Measurements from ENCODE around the gene FUBP3.
"Not testable (repeated sequence)": the region's sequence is repeated elsewhere in the genome, so short reads cannot be mapped to it uniquely, and the experiment has no call there.

FUBP3 gene

GRCh38 chr9:130556396-130557076 lies 22.8 kb upstream of the FUBP3 start:
- no peak for DNase-seq

- DNase-seq: no peak
These were observed 22.3 kb upstream of the FUBP3 start for GRCh38 chr9:130557077-130557468.

DNA sequence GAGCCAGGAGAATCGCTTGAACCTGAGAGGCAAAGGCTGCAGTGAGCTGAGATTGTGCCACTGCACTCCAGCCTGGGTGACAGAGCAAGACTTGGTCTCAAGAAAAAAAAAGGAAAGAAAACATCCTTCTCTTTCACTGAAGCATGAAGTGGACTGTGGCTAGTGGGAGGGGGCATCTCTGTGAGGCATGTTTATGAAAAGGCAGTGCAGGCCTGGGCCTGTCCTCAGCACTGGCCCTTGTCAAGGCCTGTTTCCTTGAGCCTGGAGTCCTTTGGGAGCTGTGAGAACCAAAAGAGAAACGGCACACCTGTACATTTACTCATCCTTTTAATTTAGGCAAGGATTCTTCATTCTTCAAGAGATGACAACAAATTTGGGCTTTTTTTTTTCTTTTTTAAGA lies 18.3 kb upstream of the FUBP3 start:
- no peak for DNase-seq

DNA sequence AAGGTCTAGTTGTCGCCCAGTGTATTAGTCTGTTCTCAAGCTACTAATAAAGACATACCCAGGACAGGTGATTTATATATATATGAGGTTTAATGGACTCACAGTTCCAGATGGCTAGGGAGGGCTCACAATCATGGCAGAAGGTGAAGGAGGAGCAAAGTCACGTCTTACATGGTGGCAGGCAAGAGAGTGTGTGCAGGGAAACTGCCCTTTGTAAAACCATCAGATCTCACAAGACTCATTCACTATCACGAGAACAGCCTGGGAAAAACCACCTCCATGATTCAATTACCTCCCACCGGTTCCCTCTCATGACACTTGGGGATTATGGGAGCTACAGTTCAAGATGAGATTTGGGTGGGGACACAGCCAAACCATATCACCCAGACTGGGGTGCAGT lies 16.9 kb upstream of the FUBP3 start:
- not testable (repeated sequence) for DNase-seq

DNA sequence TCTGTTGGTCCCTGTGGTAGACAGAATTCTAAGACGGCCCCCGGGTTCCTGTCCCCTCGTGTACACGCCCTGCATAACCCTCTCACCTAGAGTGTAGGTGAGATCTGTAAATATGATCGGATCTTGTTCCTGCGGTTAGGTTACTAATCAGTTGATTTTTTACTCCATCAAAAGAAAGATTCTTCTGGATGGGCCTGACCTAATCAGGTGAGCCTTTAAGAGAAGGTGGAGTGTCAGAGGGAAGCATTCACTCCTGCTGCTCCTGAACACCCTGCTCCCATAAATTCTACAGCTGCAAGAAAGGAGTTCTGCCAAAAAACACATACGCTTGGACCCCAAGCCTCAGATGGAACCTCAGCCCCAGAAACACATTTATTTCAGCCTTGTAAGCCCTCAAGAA lies 15.6 kb upstream of the FUBP3 start:
- no peak for DNase-seq

GRCh38 chr9:130565792-130566191 lies 13.6 kb upstream of the FUBP3 start:
- peak; percentile 19 for DNase-seq

- DNase-seq: no peak
These were observed 9.2 kb upstream of the FUBP3 start for GRCh38 chr9:130570208-130570607.

GRCh38 chr9:130575514-130575913 lies 3.9 kb upstream of the FUBP3 start:
- DNase-seq: no peak

DNA sequence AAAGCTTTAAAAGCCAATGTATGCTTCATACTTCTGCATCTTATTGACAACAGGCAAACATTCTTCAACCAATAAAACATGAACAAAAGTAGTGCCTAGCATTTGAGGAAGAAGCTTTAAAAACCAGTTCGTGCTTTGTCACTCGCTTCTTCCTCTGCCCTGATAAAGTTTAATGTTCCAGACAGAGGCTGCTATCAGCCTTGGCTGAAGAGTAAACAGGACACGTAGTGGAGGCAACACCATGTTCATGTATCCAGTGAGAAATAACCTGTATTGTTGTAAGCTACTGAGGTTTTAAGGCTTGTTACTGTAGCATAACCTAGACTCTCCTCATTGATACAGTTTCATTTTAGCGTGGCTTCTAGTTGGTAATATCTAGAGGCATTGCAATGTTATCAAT lies 3.2 kb upstream of the FUBP3 start:
- no peak for DNase-seq

GRCh38 chr9:130579738-130580463 lies 524 bp downstream of the FUBP3 start:
- DNase-seq: no peak

GRCh38 chr9:130581766-130582165 lies 2.4 kb downstream of the FUBP3 start:
- no peak for DNase-seq

DNA sequence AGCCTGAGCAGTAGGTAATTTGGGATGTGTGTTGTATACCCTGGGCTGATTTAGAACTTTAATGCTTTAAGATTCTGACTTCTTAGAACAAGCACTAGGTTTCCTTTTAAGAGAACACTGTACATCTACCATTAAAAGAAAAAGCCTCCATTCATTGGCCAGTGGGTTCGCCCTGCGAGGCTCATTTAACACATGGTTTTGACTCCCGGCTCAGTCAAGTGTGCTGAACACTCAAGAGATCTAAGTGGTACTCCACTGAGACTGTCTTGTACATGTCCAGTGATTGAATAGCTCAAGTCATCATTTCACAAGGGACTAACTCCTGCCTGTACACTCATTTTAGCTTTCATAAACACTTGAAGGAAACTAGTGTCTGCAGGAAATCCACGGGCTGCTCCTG lies 3.9 kb downstream of the FUBP3 start:
- DNase-seq: no peak

DNA sequence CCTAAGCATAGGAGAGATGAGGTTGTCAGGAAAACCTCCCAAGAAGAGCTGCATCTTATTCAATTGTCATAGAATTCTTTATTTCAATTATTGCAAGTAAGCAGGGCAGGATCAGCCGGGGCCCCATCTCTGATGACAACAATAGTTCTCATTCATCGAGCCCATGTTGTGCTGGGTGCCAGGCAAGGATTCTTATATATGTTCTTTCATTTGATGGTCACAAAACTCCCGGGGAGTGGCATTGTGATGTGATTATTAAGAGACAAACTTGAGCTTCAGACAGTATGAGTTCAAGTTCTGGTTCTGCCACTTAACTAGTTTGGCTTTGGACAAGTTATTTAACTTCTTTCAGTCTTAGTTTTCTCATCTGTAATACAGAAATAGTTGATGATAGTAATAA lies 8.5 kb downstream of the FUBP3 start:
- no peak for DNase-seq

DNA sequence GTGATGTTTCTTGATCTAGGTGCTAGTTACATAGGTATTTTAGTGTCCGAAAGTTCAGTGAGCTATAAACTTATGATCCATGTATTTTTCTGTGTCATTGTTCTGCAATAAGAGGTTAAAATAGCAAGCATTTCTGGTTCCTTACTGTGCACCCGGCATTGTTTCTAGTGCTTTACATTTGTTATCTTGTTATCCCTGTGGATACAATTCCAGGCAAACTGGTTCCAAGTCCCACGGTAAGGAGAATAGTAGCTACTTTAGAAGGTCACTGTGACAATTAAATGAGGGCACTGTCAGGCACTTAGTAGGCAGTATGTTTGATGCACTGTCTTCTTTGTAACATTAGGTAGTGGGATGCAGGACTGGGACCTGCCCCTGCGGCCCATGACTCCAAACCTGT lies 9.0 kb downstream of the FUBP3 start:
- no peak for DNase-seq

GRCh38 chr9:130589754-130590153 lies 10.4 kb downstream of the FUBP3 start:
- DNase-seq: no peak

DNA sequence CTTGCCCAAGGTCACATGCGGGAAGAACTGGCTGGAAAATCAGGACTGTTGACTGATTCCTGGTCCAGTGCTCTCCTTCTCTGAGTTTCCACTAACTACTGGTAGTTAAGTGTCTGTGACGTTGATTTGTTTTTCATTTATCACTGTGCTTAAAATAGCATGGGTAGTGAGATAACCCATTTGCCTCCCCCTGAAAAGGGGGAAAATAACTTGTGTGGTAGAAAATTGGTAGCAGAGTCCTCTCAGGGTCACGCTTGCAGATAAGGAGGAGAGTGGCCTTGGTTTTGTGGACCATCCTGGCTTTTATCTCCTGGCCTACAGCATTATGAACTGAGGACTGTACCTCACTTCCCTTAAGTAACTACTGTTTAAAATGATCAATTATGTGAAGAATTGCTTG lies 10.9 kb downstream of the FUBP3 start:
- no peak for DNase-seq

- DNase-seq: no peak
These were observed 13.6 kb downstream of the FUBP3 start for GRCh38 chr9:130593020-130593419.

DNA sequence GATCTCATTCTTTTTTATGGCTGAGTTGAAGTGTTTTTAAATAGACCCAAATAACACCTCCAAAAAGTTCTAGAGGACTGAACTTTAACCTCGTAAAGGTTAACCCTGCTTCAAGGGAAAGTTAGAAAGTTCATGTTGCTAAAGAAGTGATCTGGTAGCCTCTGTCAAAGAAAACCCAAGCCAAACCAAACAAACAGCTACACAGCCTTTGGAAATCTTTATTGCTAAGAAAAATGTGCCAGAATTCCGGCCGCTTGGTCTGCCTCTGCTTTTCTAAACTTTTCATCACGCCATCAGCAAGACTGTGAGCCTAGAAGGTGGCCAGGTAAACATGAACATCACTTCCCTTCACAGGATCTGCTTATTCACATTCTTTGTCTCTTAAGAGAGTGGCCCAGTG lies 17.9 kb downstream of the FUBP3 start:
- DNase-seq: no peak

GRCh38 chr9:130598188-130598587 lies 18.8 kb downstream of the FUBP3 start:
- no peak for DNase-seq

- no peak for DNase-seq
These were observed 20.2 kb downstream of the FUBP3 start for GRCh38 chr9:130599625-130600024.

DNA sequence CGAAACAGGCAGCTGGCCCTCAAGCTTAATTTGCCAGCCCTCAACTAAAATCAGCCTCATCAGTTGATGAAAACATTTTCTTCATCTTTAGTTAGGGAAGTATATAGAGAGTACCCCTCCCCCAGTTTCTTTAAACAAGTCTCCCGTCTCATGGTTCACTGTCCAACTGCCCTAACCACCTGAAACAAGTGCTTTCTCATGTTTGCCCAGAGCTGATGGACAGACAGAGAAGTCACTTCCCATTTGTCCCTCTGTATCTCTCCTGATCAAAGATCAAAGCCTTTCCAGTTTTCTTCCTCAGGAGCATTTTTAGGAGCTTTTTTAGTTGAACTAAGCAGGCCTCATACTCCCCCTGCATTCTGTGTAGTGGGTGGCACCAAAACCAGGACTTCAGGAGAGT lies 21.7 kb downstream of the FUBP3 start:
- DNase-seq: no peak

GRCh38 chr9:130604295-130604694 lies 24.9 kb downstream of the FUBP3 start:
- DNase-seq: no peak

DNA sequence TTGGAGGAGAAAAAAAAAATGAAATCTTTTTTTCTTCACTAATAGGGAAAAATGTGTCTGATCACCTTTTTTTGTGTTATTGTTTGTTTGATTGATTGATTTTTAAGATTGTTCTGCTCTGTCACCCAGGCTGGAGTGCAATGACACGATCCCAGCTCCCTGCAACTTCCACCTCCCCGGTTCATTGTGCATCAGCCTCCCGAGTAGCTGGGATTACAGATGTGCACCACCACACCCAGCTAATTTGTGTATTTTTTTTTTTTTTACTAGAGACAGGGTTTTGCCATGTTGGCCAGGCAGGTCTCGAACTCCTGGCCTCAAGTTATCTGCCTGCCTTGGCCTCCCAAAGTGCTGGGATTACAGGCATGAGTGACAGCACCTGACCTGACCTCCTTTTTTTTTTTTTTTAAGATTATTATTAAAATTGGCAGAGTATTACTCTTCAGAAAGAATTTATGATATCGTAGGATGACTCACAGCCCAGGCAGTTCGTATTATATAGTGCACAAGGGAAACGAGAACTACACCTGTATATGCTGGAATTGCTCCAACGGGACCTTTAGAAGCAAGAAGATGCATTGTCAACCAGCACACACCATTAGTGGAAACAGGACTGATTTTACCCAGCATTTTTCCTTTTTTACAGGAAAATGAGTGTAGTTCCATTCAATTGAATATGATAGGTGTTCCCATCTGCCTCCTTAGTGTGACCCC lies 27.7 kb downstream of the FUBP3 start:
- no peak for DNase-seq

Measured in SIG-M5 (cell line).